ENCODE results near the gene TMEM107.

The TMEM107 gene

DNA sequence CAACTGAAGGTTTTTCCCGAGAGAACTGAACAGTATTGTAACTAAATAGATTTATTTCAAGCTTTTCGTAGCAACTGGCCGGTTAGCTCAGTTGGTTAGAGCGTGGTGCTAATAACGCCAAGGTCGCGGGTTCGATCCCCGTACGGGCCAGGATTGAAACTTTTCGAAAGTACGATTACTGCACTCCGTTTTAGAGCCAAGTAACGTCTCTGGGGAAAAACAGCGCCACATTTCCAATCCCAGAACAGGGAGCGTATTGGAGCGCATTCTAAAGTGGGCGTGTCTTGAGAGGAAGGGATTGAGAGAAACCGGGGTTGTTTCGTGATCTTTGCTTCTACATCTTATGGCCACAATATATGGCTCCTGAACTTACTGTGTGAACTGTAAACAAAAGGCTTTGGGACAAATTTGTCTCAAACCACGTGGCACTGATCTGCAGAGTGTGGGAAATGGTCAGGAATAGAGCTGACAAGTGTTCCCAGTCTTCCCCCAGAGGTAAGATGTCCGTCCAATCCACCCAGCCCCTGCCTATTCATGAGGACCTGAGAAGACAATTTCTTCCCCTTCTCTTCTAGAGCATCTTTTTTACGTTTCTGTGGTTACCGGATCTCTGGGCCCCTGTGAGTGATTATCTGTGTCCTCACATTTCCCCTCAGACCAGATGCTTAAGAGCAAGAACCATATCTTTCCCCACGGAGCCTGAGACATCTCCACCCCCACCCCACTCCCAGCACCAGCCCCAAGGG lies 11.5 kb upstream of the TMEM107 start:
- H3K4me3 ChIP-seq (ENCODE audit: low read depth, low read length) = peak overlapping the region; percentile 84
- peak; percentile 97 for DNase-seq (ENCODE audit: low read depth)
- TF ChIP-seq, protein P1, sequence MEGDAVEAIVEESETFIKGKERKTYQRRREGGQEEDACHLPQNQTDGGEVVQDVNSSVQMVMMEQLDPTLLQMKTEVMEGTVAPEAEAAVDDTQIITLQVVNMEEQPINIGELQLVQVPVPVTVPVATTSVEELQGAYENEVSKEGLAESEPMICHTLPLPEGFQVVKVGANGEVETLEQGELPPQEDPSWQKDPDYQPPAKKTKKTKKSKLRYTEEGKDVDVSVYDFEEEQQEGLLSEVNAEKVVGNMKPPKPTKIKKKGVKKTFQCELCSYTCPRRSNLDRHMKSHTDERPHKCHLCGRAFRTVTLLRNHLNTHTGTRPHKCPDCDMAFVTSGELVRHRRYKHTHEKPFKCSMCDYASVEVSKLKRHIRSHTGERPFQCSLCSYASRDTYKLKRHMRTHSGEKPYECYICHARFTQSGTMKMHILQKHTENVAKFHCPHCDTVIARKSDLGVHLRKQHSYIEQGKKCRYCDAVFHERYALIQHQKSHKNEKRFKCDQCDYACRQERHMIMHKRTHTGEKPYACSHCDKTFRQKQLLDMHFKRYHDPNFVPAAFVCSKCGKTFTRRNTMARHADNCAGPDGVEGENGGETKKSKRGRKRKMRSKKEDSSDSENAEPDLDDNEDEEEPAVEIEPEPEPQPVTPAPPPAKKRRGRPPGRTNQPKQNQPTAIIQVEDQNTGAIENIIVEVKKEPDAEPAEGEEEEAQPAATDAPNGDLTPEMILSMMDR (IDR thresholded peaks at IDR 0.05; ENCODE audit: low read depth, low read length, missing control alignments) = no peak

DNA sequence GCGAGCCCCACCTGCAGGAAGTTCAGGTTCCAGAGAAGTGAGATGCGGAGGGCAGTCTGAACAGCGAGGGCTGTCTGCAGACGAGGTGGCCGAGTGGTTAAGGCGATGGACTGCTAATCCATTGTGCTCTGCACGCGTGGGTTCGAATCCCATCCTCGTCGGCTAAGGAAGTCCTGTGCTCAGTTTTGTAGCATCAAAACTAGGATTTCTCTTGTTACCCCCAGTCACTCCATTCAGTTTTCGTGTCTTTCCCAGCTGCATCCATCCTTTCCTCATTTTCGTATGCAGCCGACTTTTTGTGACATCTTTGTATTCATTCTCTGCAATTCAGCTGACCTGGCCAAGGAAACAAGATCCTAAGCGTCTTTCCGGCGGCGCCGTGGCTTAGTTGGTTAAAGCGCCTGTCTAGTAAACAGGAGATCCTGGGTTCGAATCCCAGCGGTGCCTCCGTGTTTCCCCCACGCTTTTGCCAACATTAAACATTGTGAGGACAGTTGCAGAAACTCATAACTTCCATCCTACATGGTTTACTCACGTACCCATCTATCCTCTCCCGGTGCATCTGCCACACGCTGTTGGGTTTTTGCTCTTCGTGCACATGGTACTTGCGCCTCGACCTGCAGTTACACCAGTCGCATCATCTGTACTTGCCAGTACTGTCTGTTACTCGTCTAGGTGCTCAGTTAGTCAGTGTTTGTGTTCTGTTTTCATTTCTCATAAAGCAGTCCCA lies 10.8 kb upstream of the TMEM107 start:
- DNase-seq (ENCODE audit: low read depth) = peak; percentile 91
- peak overlapping the region; percentile 80 for H3K4me3 ChIP-seq (ENCODE audit: low read depth, low read length)
- TF ChIP-seq, protein P1 (IDR thresholded peaks at IDR 0.05; ENCODE audit: low read depth, low read length, missing control alignments) = peak; percentile 35

- TF ChIP-seq, protein P1 (IDR thresholded peaks at IDR 0.05; ENCODE audit: low read depth, low read length, missing control alignments) = no peak
- no peak for DNase-seq (ENCODE audit: low read depth)
- H3K4me3 ChIP-seq (ENCODE audit: low read depth, low read length) = peak overlapping the region; percentile 80
Observed at GRCh38 chr17:8186446-8186786, 10.2 kb upstream of the TMEM107 start.

- peak overlapping the region; percentile 80 for H3K4me3 ChIP-seq (ENCODE audit: low read depth, low read length)
- TF ChIP-seq, protein P1 (IDR thresholded peaks at IDR 0.05; ENCODE audit: low read depth, low read length, missing control alignments) = no peak
- DNase-seq (ENCODE audit: low read depth) = no peak
Observed at GRCh38 chr17:8185582-8186445, 9.6 kb upstream of the TMEM107 start.

- DNase-seq (ENCODE audit: low read depth) = no peak
- H3K4me3 ChIP-seq (ENCODE audit: low read depth, low read length) = peak overlapping the region; percentile 73; the same call in 1 of the 2 replicates
- TF ChIP-seq, protein P1 (IDR thresholded peaks at IDR 0.05; ENCODE audit: low read depth, low read length, missing control alignments) = no peak
Observed at GRCh38 chr17:8176998-8177731, 985 bp upstream of the TMEM107 start.

DNA sequence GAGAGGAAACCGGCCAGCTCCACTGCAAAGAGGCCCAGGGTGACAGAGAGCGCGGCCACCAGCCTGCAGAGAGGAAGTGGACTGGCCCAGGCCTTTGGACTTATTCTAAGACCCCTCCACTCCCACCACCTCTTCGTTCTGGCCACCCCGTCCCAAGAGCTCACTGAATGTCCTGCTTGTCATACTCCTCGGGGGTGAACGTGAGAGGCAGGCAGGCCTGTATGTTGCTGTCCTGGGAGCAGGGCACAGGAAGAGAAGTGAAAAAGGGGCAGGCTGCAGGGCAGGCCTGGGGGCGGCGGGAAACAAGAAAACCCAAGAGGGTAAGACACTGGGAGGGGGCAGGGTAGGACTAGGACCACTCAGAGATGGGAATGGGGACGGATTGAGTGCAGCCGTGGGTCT lies 384 bp downstream of the TMEM107 start:
- DNase-seq (ENCODE audit: low read depth) = no peak
- TF ChIP-seq, protein P1 (IDR thresholded peaks at IDR 0.05; ENCODE audit: low read depth, low read length, missing control alignments) = no peak
- H3K4me3 ChIP-seq (ENCODE audit: low read depth, low read length) = peak overlapping the region; percentile 73
